ENCODE results near the gene PDGFA. TPM values are rescaled to one million over a fixed set of nuclear protein-coding genes. Genes with fewer than 3 reads are reported as not detected.
A peak's percentile ranks its signal among the peaks of the same experiment; 100 is the strongest.

PDGFA gene
- total and polyA plus RNA-seq, 8 donors = 25.9 to 69.4 (median 36.3) TPM

DNA sequence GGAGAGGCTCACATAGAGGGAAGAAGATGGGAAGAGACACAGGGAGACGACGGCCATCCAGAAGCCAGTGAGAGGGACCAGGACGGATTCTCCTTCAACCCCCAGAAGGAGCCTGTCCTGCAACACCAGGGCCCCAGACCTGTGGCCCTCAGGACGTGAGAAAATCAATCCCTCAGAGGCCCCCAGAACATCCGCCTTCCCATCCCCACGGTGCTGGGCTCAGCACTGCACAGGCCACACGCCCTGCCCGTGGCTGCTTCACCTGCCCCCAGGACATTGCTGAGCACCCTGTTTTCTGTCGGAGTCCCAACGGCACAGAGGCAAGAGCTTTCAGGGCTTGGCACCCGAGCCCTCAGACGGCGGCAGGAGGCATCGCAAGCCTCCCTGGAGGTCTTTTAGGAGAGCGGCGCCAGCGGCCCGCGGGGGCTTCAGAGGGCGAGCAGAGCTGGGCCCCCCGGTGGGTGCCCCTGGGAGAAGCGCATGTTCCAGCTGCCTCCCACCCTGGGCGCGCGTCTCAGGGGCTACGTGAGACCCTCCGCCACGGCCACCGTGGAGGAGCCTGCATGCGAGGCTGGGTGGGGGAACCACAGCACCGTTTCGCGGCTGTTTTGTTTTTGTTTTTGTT, 42.8 kb downstream of the PDGFA start:
- intact Hi-C loops (cut with DNase I) = no loop called here
- Histone ChIP-seq H3K4me3 (no peak overlapping the region), H3K9me3 (peaks cover 0 to 8% of the 10 kb centered on the region in 2 donors), H3K27ac (no peak overlapping the region), H3K27me3 (peaks cover 0 to 19% of the 10 kb centered on the region in 2 donors), H3K4me1 (no peaks in the 10 kb centered on the region), H3K36me3 (no peaks in the 10 kb centered on the region)
- ATAC-seq = no peak
- peak in 2 of 4 donors; percentile 13 to 78 for DNase-seq
- TF ChIP-seq, protein P1, sequence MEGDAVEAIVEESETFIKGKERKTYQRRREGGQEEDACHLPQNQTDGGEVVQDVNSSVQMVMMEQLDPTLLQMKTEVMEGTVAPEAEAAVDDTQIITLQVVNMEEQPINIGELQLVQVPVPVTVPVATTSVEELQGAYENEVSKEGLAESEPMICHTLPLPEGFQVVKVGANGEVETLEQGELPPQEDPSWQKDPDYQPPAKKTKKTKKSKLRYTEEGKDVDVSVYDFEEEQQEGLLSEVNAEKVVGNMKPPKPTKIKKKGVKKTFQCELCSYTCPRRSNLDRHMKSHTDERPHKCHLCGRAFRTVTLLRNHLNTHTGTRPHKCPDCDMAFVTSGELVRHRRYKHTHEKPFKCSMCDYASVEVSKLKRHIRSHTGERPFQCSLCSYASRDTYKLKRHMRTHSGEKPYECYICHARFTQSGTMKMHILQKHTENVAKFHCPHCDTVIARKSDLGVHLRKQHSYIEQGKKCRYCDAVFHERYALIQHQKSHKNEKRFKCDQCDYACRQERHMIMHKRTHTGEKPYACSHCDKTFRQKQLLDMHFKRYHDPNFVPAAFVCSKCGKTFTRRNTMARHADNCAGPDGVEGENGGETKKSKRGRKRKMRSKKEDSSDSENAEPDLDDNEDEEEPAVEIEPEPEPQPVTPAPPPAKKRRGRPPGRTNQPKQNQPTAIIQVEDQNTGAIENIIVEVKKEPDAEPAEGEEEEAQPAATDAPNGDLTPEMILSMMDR (IDR thresholded peaks at IDR 0.05) = no peak

DNA sequence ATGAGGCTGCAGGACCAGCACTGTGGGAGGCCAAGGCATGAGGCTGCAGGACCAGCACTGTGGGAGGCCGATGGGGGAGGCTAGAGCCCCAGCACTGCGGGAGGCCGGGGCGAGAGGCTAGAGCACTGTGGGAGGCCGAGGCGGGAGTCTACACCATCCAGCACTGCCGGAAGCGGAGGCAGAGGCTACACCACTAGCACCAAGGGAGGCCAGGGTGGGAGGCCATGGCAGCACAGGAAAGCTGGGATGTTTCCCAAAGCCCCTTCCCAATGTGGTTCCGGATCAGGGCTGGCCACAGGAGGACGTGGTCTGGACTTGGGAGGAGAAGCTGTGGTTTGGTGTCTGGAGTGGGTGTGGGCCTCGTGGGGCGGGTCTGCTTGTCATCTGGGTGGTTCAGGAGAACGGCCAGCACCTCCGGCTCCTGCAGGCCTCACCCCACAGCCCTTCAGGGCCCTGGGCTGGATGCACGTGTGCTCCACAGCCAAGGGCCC, 43.6 kb downstream of the PDGFA start:
- DNase-seq = peak in 1 of 4 donors; percentile 53
- H3K27me3 ChIP-seq = peaks cover 0 to 16% of the 10 kb centered on the region in 2 donors
- intact Hi-C loops (cut with DNase I) = no loop called here
- peaks cover 0 to 8% of the 10 kb centered on the region in 2 donors for H3K9me3 ChIP-seq
- H3K27ac ChIP-seq = no peak overlapping the region
- no peaks in the 10 kb centered on the region for H3K4me1 ChIP-seq
- ATAC-seq = no peak
- H3K36me3 ChIP-seq = no peaks in the 10 kb centered on the region
- no peak overlapping the region for H3K4me3 ChIP-seq
- TF ChIP-seq, protein P1 (IDR thresholded peaks at IDR 0.05) = no peak

DNA sequence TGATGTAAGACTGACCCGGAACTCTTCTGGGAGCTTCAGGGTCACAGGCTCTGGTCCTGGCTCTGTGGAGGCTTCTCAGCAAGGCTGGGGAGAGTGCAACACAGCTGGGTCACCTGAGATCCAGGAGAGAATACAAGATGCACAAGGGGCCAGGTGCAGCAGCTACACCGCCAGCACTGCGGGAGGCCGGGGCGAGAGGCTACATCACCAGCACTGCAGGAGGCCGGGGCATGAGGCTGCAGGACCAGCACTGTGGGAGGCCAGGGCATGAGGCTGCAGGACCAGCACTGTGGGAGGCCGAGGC, 44.3 kb downstream of the PDGFA start:
- Histone ChIP-seq H3K27me3 (peaks cover 0 to 10% of the 10 kb centered on the region in 2 donors), H3K36me3 (no peaks in the 10 kb centered on the region), H3K9me3 (peaks cover 0 to 8% of the 10 kb centered on the region in 2 donors), H3K4me1 (no peaks in the 10 kb centered on the region), H3K27ac (no peak overlapping the region), H3K4me3 (no peak overlapping the region)
- intact Hi-C loops (cut with DNase I) = no loop called here
- TF ChIP-seq, protein P1 (IDR thresholded peaks at IDR 0.05) = no peak
- ATAC-seq (no peak), DNase-seq (peak in 1 of 4 donors; percentile 51)

DNA sequence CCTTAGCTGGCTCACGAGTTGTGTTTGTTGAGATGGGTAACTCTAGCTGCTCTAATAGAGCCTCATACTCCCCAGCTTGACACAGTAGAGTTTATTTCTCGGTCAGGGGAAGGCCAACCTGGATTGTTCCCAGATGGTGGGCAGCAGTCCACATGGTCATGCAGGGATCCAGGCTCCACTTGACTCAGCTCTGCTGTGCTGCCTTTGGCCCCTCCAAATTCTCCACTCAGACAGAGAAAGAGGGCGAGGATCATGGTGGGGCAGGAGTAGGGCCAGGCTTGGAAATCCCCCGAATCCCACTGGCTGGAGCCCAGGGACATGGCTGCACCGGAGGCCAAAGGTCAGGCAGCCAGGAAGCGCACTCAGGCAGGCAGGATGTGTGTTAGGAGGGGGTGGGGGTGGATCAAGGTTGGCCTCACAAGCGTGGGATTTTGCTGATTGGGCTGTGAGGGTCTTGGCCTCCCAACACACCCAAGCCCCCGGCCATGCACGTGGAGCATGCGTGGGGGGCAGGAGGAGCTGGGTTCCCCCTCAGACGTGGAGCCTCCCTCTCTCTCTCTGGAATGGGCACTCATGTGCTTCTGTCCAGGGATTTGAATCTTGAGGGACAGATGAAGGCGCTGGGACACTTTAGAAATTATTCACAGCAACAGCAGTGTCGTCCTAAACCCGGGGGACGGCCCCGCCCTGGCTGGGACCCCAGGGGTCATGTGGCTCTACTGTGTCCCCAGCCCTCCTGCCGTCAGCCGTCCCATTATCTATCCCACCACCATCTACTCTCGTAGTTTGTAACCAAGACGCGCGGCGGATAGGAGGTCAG, 44.8 kb downstream of the PDGFA start:
- H3K27ac ChIP-seq = no peak overlapping the region
- H3K9me3 ChIP-seq = peaks cover 0 to 8% of the 10 kb centered on the region in 2 donors
- DNase-seq = no peak
- TF ChIP-seq, protein P1 (IDR thresholded peaks at IDR 0.05) = no peak
- peaks cover 0 to 4% of the 10 kb centered on the region in 2 donors for H3K27me3 ChIP-seq
- intact Hi-C loops (cut with DNase I) = no loop called here
- no peak for ATAC-seq
- H3K4me1 ChIP-seq = no peaks in the 10 kb centered on the region
- no peaks in the 10 kb centered on the region for H3K36me3 ChIP-seq
- no peak overlapping the region for H3K4me3 ChIP-seq

DNA sequence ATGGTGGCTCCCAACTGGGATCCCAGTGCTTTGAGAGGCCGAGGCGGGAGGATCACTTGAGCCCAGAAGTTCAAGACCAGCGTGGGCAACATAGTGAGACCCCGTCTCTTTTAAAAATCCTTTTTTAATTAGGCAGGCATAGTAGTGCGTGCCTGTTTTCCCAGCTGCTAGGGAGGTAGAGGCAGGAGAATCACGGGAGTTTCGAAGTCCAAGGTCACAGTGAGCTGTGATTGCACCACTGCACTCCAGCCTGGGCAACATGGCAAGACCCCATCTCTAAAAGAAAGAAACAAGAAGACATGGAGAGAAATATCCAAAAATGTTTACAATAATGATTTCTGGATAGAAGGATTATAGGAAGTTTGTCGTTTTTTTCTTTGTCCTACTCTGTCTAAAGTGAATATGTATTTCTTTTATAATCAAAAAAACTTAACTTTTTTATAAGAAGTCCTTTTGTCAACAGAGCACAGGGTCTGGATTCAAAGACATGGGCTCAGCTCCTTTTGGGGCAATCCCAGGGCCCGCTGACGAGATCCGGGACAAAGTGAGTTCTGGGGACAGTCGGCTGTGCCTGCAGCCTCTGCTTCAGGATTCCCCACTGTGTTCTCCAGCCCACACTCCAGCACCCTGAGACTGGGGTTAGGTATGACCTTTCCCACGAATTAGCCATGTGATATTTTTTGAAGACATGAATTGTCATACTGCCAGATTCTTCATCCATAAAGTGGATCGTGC, 45.6 kb downstream of the PDGFA start:
- Histone ChIP-seq H3K9me3 (peaks cover 0 to 8% of the 10 kb centered on the region in 2 donors), H3K4me1 (no peaks in the 10 kb centered on the region), H3K27ac (no peak overlapping the region), H3K4me3 (no peak overlapping the region), H3K27me3 (no peaks in the 10 kb centered on the region), H3K36me3 (no peaks in the 10 kb centered on the region)
- ATAC-seq = no peak
- DNase-seq = peak in 1 of 4 donors; percentile 6
- intact Hi-C loops (cut with DNase I) = no loop called here
- TF ChIP-seq, protein P1 (IDR thresholded peaks at IDR 0.05) = no peak
